GM12878 (cell line): ENCODE results near the gene TWIST1. TPM values are rescaled to one million over a fixed set of nuclear protein-coding genes. Genes with fewer than 3 reads are reported as not detected.

Experiments
- ATAC-seq: fragments of 200-7000 bp; cut with Tn5 transposase; 3 replicates; pipeline ENCODE4 v1.9.1; 2020; ENCODE audit warnings: mild to moderate bottlenecking, moderate library complexity
- BruUV-seq: library from RNA; stranded (reverse); fragments of 400-500 nt; replicated peaks from 2 replicates; lab custom pipeline; 2021; lab: Mats Ljungman, UMichigan
- CTCF ChIA-PET: fragments of 300-600 bp; sonication (Branson Sonifier 250); formaldehyde crosslinking; extraction: SDS; loops from one replicate; lab custom pipeline; 2021; ENCODE audit warnings: inconsistent platforms; lab: Yijun Ruan, JAX
- POLR2A ChIA-PET: fragments of 350-600 bp; formaldehyde crosslinking; extraction: SDS; loops from one replicate; lab custom pipeline; 2021; ENCODE audit warnings: inconsistent platforms; lab: Charles Lee
- RAD21 ChIA-PET: fragments of 300-600 bp; sonication (Branson Sonifier 250); formaldehyde crosslinking; loops from one replicate; lab custom pipeline; 2023; ENCODE audit warnings: antibody characterized with exemption; ENCODE audit not compliant: unreplicated experiment; lab: Charles Lee
- SMC1A ChIA-PET: fragments of 300-600 bp; sonication (Branson Sonifier 250); formaldehyde crosslinking; loops from one replicate; lab custom pipeline; 2023; ENCODE audit not compliant: unreplicated experiment, uncharacterized antibody; lab: Charles Lee
- DNase-seq: peaks from one replicate; pipeline ENCODE4 v3.0.0-alpha.2; 2011; ENCODE audit warnings: low read depth, low spot score
- FAIRE-seq: peaks from 3 replicates; lab custom pipeline; 2011; peaks lifted over from hg19 to GRCh38; lab: Jason Lieb, UNC
- H2AFZ ChIP-seq: 2 replicates; pipeline ENCODE4 v1.6.0; 2011; ENCODE audit warnings: low read depth, low read length, control low read depth; ENCODE audit not compliant: control insufficient read depth
- H3K27ac ChIP-seq: 2 replicates; pipeline ENCODE4 v1.5.1; 2011; ENCODE audit warnings: control low read depth; ENCODE audit not compliant: control insufficient read depth, insufficient read depth
- H3K27me3 ChIP-seq, 2 experiments: replicated peaks in 1 of 2; 2 replicates each; pipeline versions ENCODE4 v1.6.0 to v1.6.1; 2011; ENCODE audit warnings: low read length in 1 of 2; ENCODE audit not compliant: control insufficient read depth in 2 of 2, insufficient read depth in 2 of 2
- H3K36me3 ChIP-seq, 2 experiments: 2 replicates each; pipeline ENCODE4 v1.5.1; 2011; ENCODE audit warnings: low read length in 1 of 2; ENCODE audit not compliant: control insufficient read depth in 2 of 2, insufficient read depth in 2 of 2
- H3K4me1 ChIP-seq: 2 replicates; pipeline ENCODE4 v1.6.1; 2011; ENCODE audit warnings: mild to moderate bottlenecking, low read length, moderate library complexity, mixed read lengths; ENCODE audit not compliant: control insufficient read depth, insufficient read depth
- H3K4me2 ChIP-seq: 2 replicates; pipeline ENCODE4 v1.6.0; 2011; ENCODE audit warnings: control low read depth; ENCODE audit not compliant: control insufficient read depth, insufficient read depth
- H3K4me3 ChIP-seq: fragments of 200-600 bp; sonication (generic); 2 replicates; pipeline ENCODE4 v1.5.1; 2016
- H3K79me2 ChIP-seq: 2 replicates; pipeline ENCODE4 v1.6.0; 2011; ENCODE audit warnings: low read length; ENCODE audit not compliant: control insufficient read depth, insufficient read depth
- H3K9ac ChIP-seq: 2 replicates; pipeline ENCODE4 v1.8.0; 2011; ENCODE audit warnings: low read length, control low read depth, mixed read lengths; ENCODE audit not compliant: control insufficient read depth, insufficient read depth
- H3K9me3 ChIP-seq: replicated peaks from 3 replicates; pipeline ENCODE4 v1.5.1; 2011; ENCODE audit warnings: mild to moderate bottlenecking, low read length; ENCODE audit not compliant: control insufficient read depth, insufficient read depth
- H4K20me1 ChIP-seq: 2 replicates; pipeline ENCODE4 v1.6.0; 2011; ENCODE audit not compliant: control insufficient read depth, insufficient read depth
- IKZF1 ChIP-seq: fragments of 450-650 bp; conservative IDR thresholded peaks from 2 replicates; pipeline ENCODE4 v1.6.1; 2017; ENCODE audit warnings: antibody characterized with exemption, mild to moderate bottlenecking
- IRF3 ChIP-seq: fragments of 450-650 bp; IDR thresholded peaks from 2 replicates; pipeline ENCODE4 v1.6.1; 2014; ENCODE audit warnings: mild to moderate bottlenecking
- IRF4 ChIP-seq: IDR thresholded peaks from 2 replicates; pipeline ENCODE4 v1.6.1; 2011; ENCODE audit warnings: low read depth, low read length
- KDM1A ChIP-seq: fragments of 200-600 bp; sonication (generic); IDR thresholded peaks from 2 replicates; pipeline ENCODE4 v1.6.1; 2016; ENCODE audit warnings: borderline replicate concordance
- SPI1 ChIP-seq: IDR thresholded peaks from 2 replicates; pipeline ENCODE4 v1.6.1; 2011; ENCODE audit warnings: low read depth, mild to moderate bottlenecking, low read length, moderate library complexity, borderline replicate concordance; ENCODE audit not compliant: insufficient read depth
- TCF3 ChIP-seq: IDR thresholded peaks from 2 replicates; pipeline ENCODE4 v1.6.1; 2012; ENCODE audit warnings: low read depth, mild to moderate bottlenecking, low read length, borderline replicate concordance; ENCODE audit not compliant: insufficient read depth
- ZNF622 ChIP-seq: fragments of 450-650 bp; IDR thresholded peaks from 2 replicates; pipeline ENCODE4 v1.6.1; 2017; ENCODE audit warnings: mild to moderate bottlenecking, inconsistent platforms
- WGBS: methylation state at CpG from one replicate; pipeline ENCODE4 v1.1.6; 2016; ENCODE audit warnings: low lambda C conversion rate; ENCODE audit not compliant: insufficient replicate concordance, insufficient coverage; ENCODE audit errors: missing lambda C conversion rate; 5-methylcytosine and 5-hydroxymethylcytosine counted together
- in situ Hi-C: fragments of 300-500 bp; cut with MboI; formaldehyde crosslinking; loops from 9 replicates; pipeline ENCODE4 v1.14.3; 2018; ENCODE audit warnings: mixed read lengths
- intact Hi-C: fragments of 100-400 bp; cut with micrococcal nuclease; formaldehyde crosslinking; loops from one replicate; pipeline ENCODE4 v1.14.2; 2022; ENCODE audit not compliant: unreplicated experiment
- polyA plus RNA-seq, 11 experiments: library from polyadenylated mRNA; depleted of rRNA in 4 of 11; unstranded in 6 of 11; stranded (reverse) in 5 of 11; fragments of >200 nt; fragmentation: Nextera tagmentation in 4 of 11; fragmentation: Illumina TruSeq in 1 of 11; extraction: Ambion mirVana in 4 of 11; extraction: Trizol in 1 of 11; gene quantifications; 1 replicate in 1 of 11; 2 replicates in 10 of 11; pipeline versions ENCODE4 v1.2.1 to v1.2.3, GENCODE V29; 2011 to 2016; ENCODE audit warnings: inconsistent platforms in 2 of 11, missing spikeins in 2 of 11, low read depth in 1 of 11
- total RNA-seq, 4 experiments: library from RNA; depleted of rRNA in 3 of 4; stranded (reverse); fragments of >200 nt in 3 of 4; fragmentation: Illumina TruSeq in 1 of 4; extraction: Trizol in 1 of 4; gene quantifications; 2 replicates each; pipeline versions ENCODE4 v1.2.1 to v1.2.3, GENCODE V29; 2013 to 2021

TWIST1 gene
- total and polyA plus RNA-seq, 10 of the 15 experiments (the other 5 are each of a cell fraction or from before 2014, with no cell fraction given) = not detected

GRCh38 chr7:19133886-19134285, 16.4 kb upstream of the TWIST1 start (continued):
- TF ChIP-seq IRF3 = no peak

- no TSS peak for BruUV-seq
- no peak overlapping the region for H3K4me3 ChIP-seq
- WGBS = 35% methylated on average over 4 of the region's 4 CpGs
- ChIA-PET POLR2A (no interaction called here), CTCF (interaction anchor here (1.2 kb wide), 1 partner anchor 11 kb away, joined by 4 read pairs; no protein-coding TSS in a partner anchor), SMC1A (no interaction called here), RAD21 (no interaction called here)
- in situ Hi-C loops = no loop called here
- H3K4me2 ChIP-seq = no peak overlapping the region
- no peaks in the 10 kb centered on the region for H3K27me3 ChIP-seq
- no peaks in the 10 kb centered on the region for H3K4me1 ChIP-seq
- ATAC-seq (no peak), FAIRE-seq (no peak), DNase-seq (no peak)
- H3K79me2 ChIP-seq = no peaks in the 10 kb centered on the region
- H3K27ac ChIP-seq = no peak overlapping the region
- no peak overlapping the region for H2AFZ ChIP-seq
- H4K20me1 ChIP-seq = no peaks in the 10 kb centered on the region
- H3K9ac ChIP-seq = no peak overlapping the region
- no peaks in the 10 kb centered on the region for H3K9me3 ChIP-seq
- no peak for TF ChIP-seq SPI1
- H3K36me3 ChIP-seq = no peaks in the 10 kb centered on the region
- intact Hi-C loops = no loop called here
These were observed 16.0 kb upstream of the TWIST1 start for GRCh38 chr7:19133390-19133789.

- Histone ChIP-seq H3K79me2 (no peaks in the 10 kb centered on the region), H3K36me3 (no peaks in the 10 kb centered on the region), H3K9me3 (no peaks in the 10 kb centered on the region), H4K20me1 (no peaks in the 10 kb centered on the region), H3K9ac (no peak overlapping the region), H3K27me3 (no peaks in the 10 kb centered on the region), H3K4me1 (no peaks in the 10 kb centered on the region), H3K27ac (no peak overlapping the region), H3K4me3 (no peak overlapping the region), H3K4me2 (no peak overlapping the region), H2AFZ (no peak overlapping the region)
- ChIA-PET SMC1A (no interaction called here), RAD21 (no interaction called here), CTCF (no interaction called here), POLR2A (interaction anchor here (0.7 kb wide), 1 partner anchor 80 kb away, joined by 5 read pairs; no protein-coding TSS in a partner anchor)
- ATAC-seq (no peak), DNase-seq (no peak), FAIRE-seq (no peak)
- intact Hi-C loops = no loop called here
- no TSS peak for BruUV-seq
- WGBS = 20% methylated on average over 1 of the region's 1 CpG
- in situ Hi-C loops = no loop called here
- TF ChIP-seq ZNF622 = no peak
- TF ChIP-seq KDM1A = no peak
- no peak for TF ChIP-seq IRF4
- no peak for TF ChIP-seq IKZF1
- no peak for TF ChIP-seq TCF3
These were observed 11.4 kb upstream of the TWIST1 start for GRCh38 chr7:19128856-19129255.
